Measurements from ENCODE around the gene KCNT1. TPM values are rescaled to one million over a fixed set of nuclear protein-coding genes. Genes with fewer than 3 reads are reported as not detected.
"Not testable (repeated sequence)": the region's sequence is repeated elsewhere in the genome, so short reads cannot be mapped to it uniquely, and the experiment has no call there.

Gene KCNT1
- total RNA-seq, 2 experiments from 2014 or later, result 0.08 TPM; not detected in 1

- Mint-ChIP-seq H3K9me3 (no peaks in the 10 kb centered on the region), H3K4me1 (no peaks in the 10 kb centered on the region), H3K27me3 (no peaks in the 10 kb centered on the region), H3K36me3 (ENCODE audit: low read depth) (no peaks in the 10 kb centered on the region), H3K27ac (no peak overlapping the region), H3K4me3 (no peak overlapping the region)
- ChIA-PET POLR2A (no interaction called here), CTCF (no interaction called here)
- no peak for DNase-seq
Observed at GRCh38 chr9:135666534-135667462, 35.2 kb upstream of the KCNT1 start.

GRCh38 chr9:135667463-135668001, 34.5 kb upstream of the KCNT1 start:
- Mint-ChIP-seq H3K4me3 (no peak overlapping the region), H3K36me3 (ENCODE audit: low read depth) (no peaks in the 10 kb centered on the region)

GRCh38 chr9:135669018-135669417, 33.0 kb upstream of the KCNT1 start:
- H3K4me1 Mint-ChIP-seq; H3K9me3 Mint-ChIP-seq; H3K36me3 Mint-ChIP-seq (ENCODE audit: low read depth); DNase-seq; POLR2A ChIA-PET; H3K27ac Mint-ChIP-seq; H3K27me3 Mint-ChIP-seq; H3K4me3 Mint-ChIP-seq: not testable (repeated sequence)
- CTCF ChIA-PET, result interaction anchor here (0.6 kb wide), 1 partner anchor 42 kb away, joined by 3 read pairs; no protein-coding TSS in a partner anchor

More at GRCh38 chr9:135667463-135668001, 34.5 kb upstream of the KCNT1 start:
- CTCF ChIA-PET, result no interaction called here
- Mint-ChIP-seq H3K9me3 (no peaks in the 10 kb centered on the region), H3K27me3 (no peaks in the 10 kb centered on the region), H3K4me1 (no peaks in the 10 kb centered on the region), H3K27ac (no peak overlapping the region)
- DNase-seq, result no peak
- POLR2A ChIA-PET, result no interaction called here

DNA sequence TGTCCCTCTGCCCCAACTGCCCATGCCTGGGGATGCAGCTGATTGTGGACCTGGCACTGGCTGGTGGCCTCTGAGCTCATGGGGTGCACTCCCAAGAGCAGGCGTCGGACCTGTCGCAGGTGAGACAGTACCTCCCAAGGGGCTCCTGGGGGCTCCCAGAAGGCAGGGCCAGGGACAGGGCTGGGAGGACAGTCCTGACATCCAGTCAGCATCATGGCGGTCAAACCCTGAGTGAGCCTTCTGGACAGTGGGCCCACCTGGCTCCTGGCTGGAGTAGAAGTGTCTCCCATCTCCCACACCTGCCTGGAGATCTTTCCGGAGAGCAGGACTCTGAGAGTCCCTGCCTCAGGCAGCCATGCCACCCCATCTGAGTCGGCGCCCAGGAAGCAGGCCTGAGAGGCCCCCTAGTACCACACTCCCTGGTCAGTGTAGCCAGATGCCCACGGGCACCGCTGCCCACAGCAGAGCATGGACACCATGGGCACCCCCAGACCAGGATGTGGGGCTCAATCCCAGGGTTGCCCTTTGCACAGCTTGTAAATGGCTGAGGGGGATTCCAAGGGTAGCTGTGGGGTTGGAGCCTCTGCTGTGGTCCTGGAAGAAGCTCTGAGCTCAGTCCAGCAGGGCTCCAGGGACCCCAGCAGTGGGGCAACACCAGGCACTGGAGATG, 32.2 kb upstream of the KCNT1 start:
- Mint-ChIP-seq H3K4me1 (no peaks in the 10 kb centered on the region), H3K4me3 (no peak overlapping the region), H3K36me3 (ENCODE audit: low read depth) (no peaks in the 10 kb centered on the region), H3K9me3 (no peaks in the 10 kb centered on the region), H3K27ac (no peak overlapping the region), H3K27me3 (no peaks in the 10 kb centered on the region)
- no peak for DNase-seq
- ChIA-PET CTCF (no interaction called here), POLR2A (no interaction called here)

DNA sequence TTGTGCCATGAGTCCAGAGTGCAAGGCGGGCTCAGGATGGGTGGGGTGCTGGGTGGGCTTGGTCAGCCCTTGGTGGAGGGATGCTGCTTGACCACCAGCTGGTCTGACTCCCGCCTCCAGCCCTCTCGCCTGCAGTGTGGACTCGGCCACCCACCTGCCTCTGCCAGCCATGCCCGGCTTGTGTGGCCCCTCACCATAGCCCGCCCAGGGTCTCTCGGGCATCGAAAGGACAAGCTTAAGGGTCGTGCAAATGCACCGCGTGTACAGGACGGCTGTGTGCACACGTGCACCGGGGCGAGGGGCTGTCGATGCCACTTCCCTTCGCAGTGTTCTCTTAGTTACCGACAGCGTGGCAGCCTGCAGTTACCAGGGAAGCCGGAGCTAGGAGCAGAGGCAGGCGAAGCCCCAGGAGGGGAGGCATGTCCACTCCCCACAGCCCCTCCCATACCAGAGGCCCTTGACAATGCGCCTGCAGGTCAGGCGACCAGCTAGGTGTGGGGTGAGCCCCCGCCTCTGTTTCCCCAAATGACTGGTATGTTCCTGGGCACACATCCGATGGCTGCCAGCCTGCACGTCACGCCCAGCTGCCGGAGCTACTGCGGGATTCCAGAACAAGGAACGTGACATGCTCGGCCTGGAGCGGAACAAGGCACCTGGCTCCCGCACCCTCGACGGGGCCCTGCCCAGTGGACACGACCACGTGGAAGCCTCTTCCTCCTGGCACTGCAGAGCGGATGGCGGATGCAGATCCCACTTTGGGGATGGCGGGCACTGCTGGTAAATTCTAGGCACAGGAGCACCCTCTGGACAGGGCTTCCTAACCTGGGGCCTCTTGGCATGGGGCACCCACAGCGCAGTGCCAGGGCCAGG, 31.0 kb upstream of the KCNT1 start:
- no peaks in the 10 kb centered on the region for H3K4me1 Mint-ChIP-seq
- CTCF ChIA-PET, result no interaction called here
- H3K9me3 Mint-ChIP-seq, result no peaks in the 10 kb centered on the region
- POLR2A ChIA-PET, result no interaction called here
- no peaks in the 10 kb centered on the region for H3K27me3 Mint-ChIP-seq
- no peak overlapping the region for H3K4me3 Mint-ChIP-seq
- DNase-seq, result no peak
- H3K27ac Mint-ChIP-seq, result no peak overlapping the region
- H3K36me3 Mint-ChIP-seq (ENCODE audit: low read depth), result no peaks in the 10 kb centered on the region

- CTCF ChIA-PET, result interaction anchor here (1.0 kb wide), 1 partner anchor 71 kb away, joined by 3 read pairs; no protein-coding TSS in a partner anchor
- Mint-ChIP-seq H3K4me1 (no peaks in the 10 kb centered on the region), H3K36me3 (ENCODE audit: low read depth) (no peaks in the 10 kb centered on the region), H3K4me3 (no peak overlapping the region), H3K27ac (no peak overlapping the region), H3K27me3 (no peaks in the 10 kb centered on the region), H3K9me3 (no peaks in the 10 kb centered on the region)
- no peak for DNase-seq
- POLR2A ChIA-PET, result no interaction called here
Observed at GRCh38 chr9:135671591-135672041, 30.4 kb upstream of the KCNT1 start.

DNA sequence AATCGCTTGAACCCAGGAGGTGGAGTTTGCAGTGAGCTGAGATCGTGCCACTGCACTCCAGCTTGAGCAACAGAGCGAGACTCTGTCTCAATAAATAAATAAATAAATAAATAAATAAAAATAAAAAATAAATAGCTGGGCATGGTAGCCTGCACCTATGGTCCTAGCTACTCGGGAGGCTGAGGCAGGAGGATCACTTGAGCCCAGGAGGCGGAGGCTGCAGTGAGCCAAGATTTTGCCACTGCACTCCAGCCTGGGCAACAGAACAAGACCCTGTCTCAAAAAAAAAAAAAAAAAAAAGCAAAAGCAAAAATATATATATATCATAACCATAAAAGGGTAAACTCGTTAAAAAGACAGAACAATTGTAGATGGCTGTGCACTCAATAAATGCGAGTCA, 29.2 kb upstream of the KCNT1 start:
- H3K4me1 Mint-ChIP-seq; DNase-seq; H3K4me3 Mint-ChIP-seq; H3K27me3 Mint-ChIP-seq; H3K36me3 Mint-ChIP-seq (ENCODE audit: low read depth); H3K9me3 Mint-ChIP-seq; POLR2A ChIA-PET; H3K27ac Mint-ChIP-seq: not testable (repeated sequence)
- CTCF ChIA-PET, result interaction anchor here (1.0 kb wide), 1 partner anchor 72 kb away, joined by 3 read pairs; no protein-coding TSS in a partner anchor

DNA sequence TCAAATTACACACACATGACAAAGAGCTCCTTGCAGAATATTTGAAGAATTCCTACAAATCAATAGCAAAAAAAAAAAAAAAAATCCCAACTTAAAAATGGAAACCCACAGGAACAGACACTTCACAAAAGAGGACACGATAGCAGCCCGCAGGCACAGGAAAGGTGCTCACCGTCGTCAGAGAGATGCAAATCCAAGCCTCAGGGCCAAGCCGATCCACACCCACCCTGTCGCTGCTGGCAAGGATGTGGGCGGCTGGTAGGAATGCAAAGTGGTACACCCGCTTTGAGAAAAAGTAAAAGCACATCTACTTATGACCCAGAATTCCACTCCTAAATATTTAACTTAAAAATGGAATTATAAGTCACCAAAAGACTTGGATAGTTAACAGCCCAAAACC, 28.0 kb upstream of the KCNT1 start:
- CTCF ChIA-PET, result interaction anchor here (0.7 kb wide), 1 partner anchor 39 kb away, joined by 3 read pairs; no protein-coding TSS in a partner anchor
- no peak for DNase-seq
- Mint-ChIP-seq H3K9me3 (no peaks in the 10 kb centered on the region), H3K4me1 (no peaks in the 10 kb centered on the region), H3K27me3 (no peaks in the 10 kb centered on the region), H3K36me3 (ENCODE audit: low read depth) (no peaks in the 10 kb centered on the region), H3K4me3 (no peak overlapping the region), H3K27ac (no peak overlapping the region)
- POLR2A ChIA-PET, result no interaction called here

GRCh38 chr9:135674977-135675376, 27.0 kb upstream of the KCNT1 start:
- POLR2A ChIA-PET, result no interaction called here

DNA sequence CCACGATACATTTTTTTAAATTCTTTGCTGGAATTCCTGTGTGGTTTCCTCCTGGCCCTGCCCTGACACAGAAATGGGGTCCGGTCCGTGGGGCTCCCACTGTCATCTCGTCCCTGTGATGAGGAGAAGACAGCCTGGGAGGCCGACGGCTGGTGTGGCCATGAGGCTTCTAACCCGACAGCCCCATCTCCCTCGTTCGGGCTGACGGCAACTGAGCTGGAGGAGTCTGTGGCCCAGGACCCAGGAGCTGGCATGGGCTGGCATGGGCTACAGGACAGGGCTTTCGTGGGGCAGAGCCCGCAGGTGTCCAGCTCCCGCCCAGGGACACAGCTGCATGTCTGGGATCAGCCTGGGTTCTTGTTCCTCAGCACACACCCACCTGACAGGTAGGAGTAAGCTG, 25.1 kb upstream of the KCNT1 start:
- H3K9me3 Mint-ChIP-seq, result no peaks in the 10 kb centered on the region
- CTCF ChIA-PET, result no interaction called here
- no peak overlapping the region for H3K4me3 Mint-ChIP-seq

More at GRCh38 chr9:135674977-135675376, 27.0 kb upstream of the KCNT1 start:
- H3K27ac Mint-ChIP-seq, result no peak overlapping the region
- H3K4me1 Mint-ChIP-seq, result no peaks in the 10 kb centered on the region
- H3K9me3 Mint-ChIP-seq, result no peaks in the 10 kb centered on the region
- CTCF ChIA-PET, result no interaction called here
- no peaks in the 10 kb centered on the region for H3K27me3 Mint-ChIP-seq
- no peak for DNase-seq
- no peak overlapping the region for H3K4me3 Mint-ChIP-seq
- H3K36me3 Mint-ChIP-seq (ENCODE audit: low read depth), result no peaks in the 10 kb centered on the region

DNA sequence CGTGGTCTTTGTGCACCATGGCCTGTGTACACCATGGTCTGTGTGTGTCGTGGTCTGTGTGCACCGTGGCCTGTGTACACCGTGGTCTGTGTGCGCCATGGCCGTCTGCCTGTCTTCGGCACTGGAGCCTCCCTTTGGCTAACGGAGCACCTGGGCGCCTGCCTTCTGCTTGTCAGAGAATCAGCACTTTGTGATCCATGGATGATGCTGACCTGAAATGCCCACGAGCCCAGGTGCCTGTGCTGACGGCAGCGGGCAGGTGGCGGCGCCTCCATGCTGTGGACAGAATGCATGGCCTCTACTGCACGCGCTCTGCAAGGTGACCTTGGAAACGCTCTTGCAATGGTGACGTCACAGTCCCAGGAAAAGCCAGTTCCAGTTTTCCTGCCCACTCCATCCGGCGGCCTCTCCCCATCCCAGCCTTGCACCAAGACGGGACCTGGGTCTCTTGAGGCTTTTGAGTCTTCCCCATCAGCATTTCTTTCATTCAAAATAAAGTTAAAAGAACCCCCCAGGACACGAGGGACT, 24.3 kb upstream of the KCNT1 start:
- Mint-ChIP-seq H3K27me3 (no peaks in the 10 kb centered on the region), H3K27ac (no peak overlapping the region), H3K9me3 (no peaks in the 10 kb centered on the region), H3K4me3 (no peak overlapping the region), H3K36me3 (ENCODE audit: low read depth) (no peaks in the 10 kb centered on the region), H3K4me1 (no peaks in the 10 kb centered on the region)
- ChIA-PET CTCF (no interaction called here), POLR2A (no interaction called here)
- no peak for DNase-seq

More for the DNA sequence above, 25.1 kb upstream of the KCNT1 start:
- POLR2A ChIA-PET, result no interaction called here
- H3K36me3 Mint-ChIP-seq (ENCODE audit: low read depth), result no peaks in the 10 kb centered on the region
- no peaks in the 10 kb centered on the region for H3K27me3 Mint-ChIP-seq
- no peak for DNase-seq
- no peaks in the 10 kb centered on the region for H3K4me1 Mint-ChIP-seq
- H3K27ac Mint-ChIP-seq, result no peak overlapping the region

DNA sequence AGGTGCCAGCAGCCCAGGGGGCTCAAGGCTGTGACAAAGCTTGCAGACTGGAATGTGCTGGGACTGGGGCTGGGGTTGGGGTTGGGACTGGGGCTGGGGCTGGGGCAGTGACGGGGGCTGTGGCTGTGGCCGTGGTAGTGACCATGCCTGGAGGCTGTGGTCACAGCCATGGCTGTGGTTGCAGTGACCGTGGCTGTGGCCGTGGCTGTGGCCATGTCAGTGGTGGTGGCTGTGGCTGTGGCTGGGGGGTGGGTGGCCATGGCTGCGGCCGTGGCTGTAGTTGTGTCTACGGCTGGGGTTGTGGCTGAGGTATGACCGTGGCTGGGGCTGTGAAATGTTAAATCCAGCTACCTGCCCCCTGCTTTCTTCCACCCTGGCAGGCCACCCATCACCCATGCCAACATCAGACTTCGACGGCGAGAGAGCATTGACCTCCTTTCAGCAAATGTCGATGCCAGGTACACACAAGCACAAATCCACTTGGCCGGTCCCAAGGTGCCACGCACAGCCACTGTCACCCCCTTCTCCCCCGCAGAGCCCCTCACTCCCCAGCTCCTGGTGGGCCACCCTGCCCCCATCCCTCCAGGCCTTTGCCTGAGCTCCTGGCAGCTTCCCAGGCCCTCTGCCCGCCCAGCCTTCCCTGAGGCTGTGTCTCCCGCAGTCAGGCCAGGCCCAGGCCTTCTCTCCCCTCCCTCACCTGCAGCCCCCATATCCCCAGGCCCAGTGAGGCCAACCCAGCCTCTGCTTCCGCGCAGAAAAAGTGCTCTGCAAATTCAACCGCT, 23.6 kb upstream of the KCNT1 start:
- CTCF ChIA-PET, result no interaction called here
- POLR2A ChIA-PET, result no interaction called here
- DNase-seq, result no peak
- Mint-ChIP-seq H3K27me3 (no peaks in the 10 kb centered on the region), H3K9me3 (no peaks in the 10 kb centered on the region), H3K27ac (no peak overlapping the region), H3K4me3 (no peak overlapping the region), H3K36me3 (ENCODE audit: low read depth) (no peaks in the 10 kb centered on the region), H3K4me1 (no peaks in the 10 kb centered on the region)

All from activated CD4-positive, alpha-beta memory T cell treated with anti-CD3 and anti-CD28 coated beads, Interleukin-2, amount 10 ng/mL, durations not matched to agents 7 days and 5 days (primary cell).